Activated T-helper 17 cell treated with anti-CD3 and anti-CD28 coated beads, Interleukin-2, amount 50 U/mL, for 72 hours (primary cell): Measurements from ENCODE around the gene SGMS2. TPM values are rescaled to one million over a fixed set of nuclear protein-coding genes. Genes with fewer than 3 reads are reported as not detected.

ENCODE experiments used
- ATAC-seq: fragments of 150-1000 bp; cut with Tn5 transposase; replicated peaks from 2 replicates; pipeline ENCODE4 v1.10.0; 2021; ENCODE audit warnings: mild to moderate bottlenecking, moderate library complexity
- H3K27ac Mint-ChIP-seq: one replicate; pipeline ENCODE4 v1.8.0; 2022; ENCODE audit warnings: mixed read lengths
- H3K27me3 Mint-ChIP-seq: one replicate; pipeline ENCODE4 v1.8.0; 2022; ENCODE audit warnings: mixed read lengths
- H3K36me3 Mint-ChIP-seq: one replicate; pipeline ENCODE4 v1.8.0; 2022; ENCODE audit warnings: low read depth, mild to moderate bottlenecking, mixed read lengths
- H3K4me1 Mint-ChIP-seq: one replicate; pipeline ENCODE4 v1.8.0; 2022; ENCODE audit warnings: mixed read lengths
- H3K4me3 Mint-ChIP-seq: one replicate; pipeline ENCODE4 v1.8.0; 2022; ENCODE audit warnings: mild to moderate bottlenecking, mixed read lengths
- H3K9me3 Mint-ChIP-seq: one replicate; pipeline ENCODE4 v1.8.0; 2022; ENCODE audit warnings: mixed read lengths
- total RNA-seq, 2 donors: library from RNA; stranded (reverse); gene quantifications; one replicate each; pipeline ENCODE4 v1.2.3, GENCODE V29; 2022

The SGMS2 gene
- total RNA-seq, result 1 to 10 TPM in 1 of 2 donors, under 1 TPM in 1; 0.19 to 1.2 TPM

GRCh38 chr4:107824350-107825071 is at the start of gene SGMS2:
Gene SGMS2 (plus strand): TSS chr4:107824932. CDS start chr4:107895554, 70,622 bp downstream.
- Mint-ChIP-seq H3K27ac (peak within 1 kb of the TSS; percentile 84), H3K36me3 (no peaks in the 10 kb centered on the region), H3K27me3 (peaks cover 39% of the 10 kb centered on the region), H3K4me1 (no peaks in the 10 kb centered on the region), H3K9me3 (no peaks in the 10 kb centered on the region), H3K4me3 (peak within 1 kb of the TSS; percentile 84)
- peak; percentile 89 for ATAC-seq

- H3K4me3 Mint-ChIP-seq, result no peak overlapping the region
- no peak for ATAC-seq
- H3K36me3 Mint-ChIP-seq, result no peaks in the 10 kb centered on the region
- H3K27ac Mint-ChIP-seq, result no peak overlapping the region
- H3K27me3 Mint-ChIP-seq, result peaks cover 29% of the 10 kb centered on the region
- H3K9me3 Mint-ChIP-seq, result peaks cover 10% of the 10 kb centered on the region
- no peaks in the 10 kb centered on the region for H3K4me1 Mint-ChIP-seq
These were observed 46.8 kb upstream of the SGMS2 start for GRCh38 chr4:107777890-107778289.

DNA sequence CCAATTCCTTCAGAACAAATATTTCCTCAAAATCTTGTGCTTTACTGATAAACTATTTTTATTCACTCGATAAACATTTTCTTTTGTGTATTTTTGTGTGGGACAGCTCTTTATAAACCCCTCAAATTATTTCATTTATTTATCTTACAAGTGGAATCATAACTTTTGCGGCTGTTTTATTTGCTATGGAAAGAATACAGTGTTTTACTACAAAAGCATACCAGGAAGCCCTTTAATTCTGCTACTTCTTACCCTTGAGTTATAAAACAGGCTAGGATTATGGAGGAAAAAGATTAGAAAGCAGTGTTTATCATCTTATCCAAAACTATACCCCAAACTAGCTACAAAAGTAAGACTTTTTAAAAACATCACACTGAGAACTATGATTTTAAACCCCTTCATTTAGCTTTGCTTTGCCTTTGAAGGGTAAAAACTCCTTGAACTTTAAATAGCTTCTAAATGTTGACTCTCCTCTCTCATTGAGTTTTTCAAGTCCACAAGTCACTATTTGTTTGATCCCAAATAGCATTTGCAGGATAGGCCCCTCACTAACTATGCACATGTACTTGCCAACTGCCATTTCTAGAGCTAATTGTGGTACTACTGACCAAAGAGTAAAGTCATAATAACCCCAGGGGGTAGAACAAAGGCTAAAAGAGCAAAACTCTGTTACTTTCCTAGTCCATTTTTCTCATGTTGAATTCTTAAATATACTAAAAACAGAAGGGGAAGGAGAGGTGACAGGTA is 45.8 kb upstream of the SGMS2 start:
- H3K4me3 Mint-ChIP-seq, result no peak overlapping the region

GRCh38 chr4:107780665-107781064 is 44.1 kb upstream of the SGMS2 start:
- H3K36me3 Mint-ChIP-seq, result no peaks in the 10 kb centered on the region
- no peak for ATAC-seq

More for the DNA sequence above, 45.8 kb upstream of the SGMS2 start:
- H3K36me3 Mint-ChIP-seq, result no peaks in the 10 kb centered on the region
- no peaks in the 10 kb centered on the region for H3K4me1 Mint-ChIP-seq
- peaks cover 26% of the 10 kb centered on the region for H3K27me3 Mint-ChIP-seq
- ATAC-seq, result no peak
- H3K9me3 Mint-ChIP-seq, result peaks cover 10% of the 10 kb centered on the region
- H3K27ac Mint-ChIP-seq, result no peak overlapping the region

GRCh38 chr4:107791902-107792301 is 32.8 kb upstream of the SGMS2 start:
- peaks cover 28% of the 10 kb centered on the region for H3K27me3 Mint-ChIP-seq
- ATAC-seq, result no peak
- no peak overlapping the region for H3K27ac Mint-ChIP-seq
- peaks cover 6% of the 10 kb centered on the region for H3K9me3 Mint-ChIP-seq
- no peaks in the 10 kb centered on the region for H3K36me3 Mint-ChIP-seq
- no peaks in the 10 kb centered on the region for H3K4me1 Mint-ChIP-seq
- H3K4me3 Mint-ChIP-seq, result no peak overlapping the region

More at GRCh38 chr4:107780665-107781064, 44.1 kb upstream of the SGMS2 start:
- peaks cover 26% of the 10 kb centered on the region for H3K27me3 Mint-ChIP-seq
- H3K4me1 Mint-ChIP-seq, result no peaks in the 10 kb centered on the region
- peaks cover 10% of the 10 kb centered on the region for H3K9me3 Mint-ChIP-seq
- no peak overlapping the region for H3K27ac Mint-ChIP-seq
- no peak overlapping the region for H3K4me3 Mint-ChIP-seq

DNA sequence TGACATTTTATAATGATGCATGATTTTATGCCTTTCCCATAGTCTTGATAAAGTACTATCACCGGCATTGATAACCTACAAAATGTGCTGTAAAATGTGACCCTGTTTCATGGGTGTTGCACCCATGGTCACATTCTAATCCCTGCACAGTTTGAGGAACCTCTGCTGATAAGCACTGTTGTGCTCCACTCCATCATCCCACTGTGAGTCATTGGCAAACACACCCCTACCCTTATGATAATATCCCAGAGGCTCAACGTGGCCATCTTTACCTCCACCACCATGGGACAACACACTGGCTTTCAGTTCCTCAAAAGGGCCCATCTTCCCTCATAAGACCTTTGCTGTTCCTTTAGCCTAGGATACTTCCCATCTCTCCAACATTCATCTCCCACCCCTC is 32.0 kb upstream of the SGMS2 start:
- Mint-ChIP-seq H3K36me3 (no peaks in the 10 kb centered on the region), H3K27ac (no peak overlapping the region), H3K4me3 (no peak overlapping the region), H3K9me3 (no peaks in the 10 kb centered on the region), H3K27me3 (peaks cover 29% of the 10 kb centered on the region), H3K4me1 (no peaks in the 10 kb centered on the region)
- ATAC-seq, result no peak

- ATAC-seq, result no peak
- no peaks in the 10 kb centered on the region for H3K36me3 Mint-ChIP-seq
- no peak overlapping the region for H3K4me3 Mint-ChIP-seq
- no peak overlapping the region for H3K27ac Mint-ChIP-seq
- H3K9me3 Mint-ChIP-seq, result no peaks in the 10 kb centered on the region
- H3K27me3 Mint-ChIP-seq, result peaks cover 31% of the 10 kb centered on the region
- no peaks in the 10 kb centered on the region for H3K4me1 Mint-ChIP-seq
These were observed 30.7 kb upstream of the SGMS2 start for GRCh38 chr4:107793996-107794395.

DNA sequence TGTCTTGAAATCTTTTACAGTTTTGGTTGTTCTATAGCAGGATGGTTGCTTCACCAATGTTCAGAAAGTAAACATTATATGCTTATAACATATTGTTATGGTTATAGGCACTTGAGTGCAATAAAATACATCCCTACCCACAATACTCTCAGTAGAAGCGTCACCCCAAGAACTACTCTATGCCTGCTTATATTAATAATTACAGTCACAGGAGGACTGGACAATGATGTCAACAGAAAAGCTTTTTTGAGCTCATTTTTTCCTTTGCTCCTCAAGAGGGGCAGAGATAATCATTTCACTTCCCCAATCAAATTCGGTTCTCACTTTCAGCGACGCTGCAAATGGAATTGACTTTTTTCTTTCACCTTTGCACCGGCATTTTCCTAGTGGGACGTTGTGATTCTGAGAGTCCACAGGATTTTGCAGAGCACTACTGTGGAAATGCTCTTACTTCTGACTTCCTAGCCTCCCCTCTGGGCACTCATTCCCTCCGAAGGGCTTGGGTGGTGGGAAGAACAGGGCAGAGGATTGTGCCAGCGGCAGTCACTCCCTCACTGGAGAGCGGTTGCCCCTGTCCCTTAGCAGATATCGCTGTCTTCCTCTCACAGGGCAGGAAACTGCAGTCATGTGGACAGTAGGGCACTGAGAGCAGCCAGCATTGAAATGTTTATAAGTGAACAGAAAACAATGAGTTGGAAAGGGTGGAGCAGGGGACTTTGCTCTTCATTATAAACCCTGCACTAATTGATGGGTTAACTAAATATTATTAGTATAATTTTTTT is 24.9 kb upstream of the SGMS2 start:
- no peak overlapping the region for H3K4me3 Mint-ChIP-seq
- peaks cover 50% of the 10 kb centered on the region for H3K27me3 Mint-ChIP-seq
- no peak overlapping the region for H3K27ac Mint-ChIP-seq
- H3K9me3 Mint-ChIP-seq, result peaks cover 4% of the 10 kb centered on the region
- no peak for ATAC-seq
- H3K36me3 Mint-ChIP-seq, result no peaks in the 10 kb centered on the region
- no peaks in the 10 kb centered on the region for H3K4me1 Mint-ChIP-seq

DNA sequence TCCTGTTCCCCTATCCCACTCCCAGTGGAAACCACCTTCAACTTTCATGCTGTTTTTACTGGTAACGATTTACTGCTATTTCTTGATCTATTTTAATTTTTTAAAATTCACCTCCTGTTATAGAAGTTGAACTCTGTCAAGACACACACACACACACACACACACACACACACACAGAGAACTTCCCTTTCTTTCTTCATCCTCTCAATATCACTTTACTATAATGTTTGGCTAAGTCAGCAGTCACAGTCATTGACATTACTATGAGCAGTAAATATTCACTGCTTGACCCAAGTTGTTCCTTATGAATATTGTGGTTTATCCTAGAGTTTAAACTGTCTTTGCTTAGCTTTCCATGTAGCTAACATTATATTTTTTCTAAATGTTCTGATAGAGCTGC is 24.0 kb upstream of the SGMS2 start:
- Mint-ChIP-seq H3K36me3 (no peaks in the 10 kb centered on the region), H3K27me3 (peaks cover 46% of the 10 kb centered on the region), H3K4me3 (no peak overlapping the region), H3K4me1 (no peaks in the 10 kb centered on the region), H3K27ac (no peak overlapping the region), H3K9me3 (peaks cover 4% of the 10 kb centered on the region)
- ATAC-seq, result no peak

DNA sequence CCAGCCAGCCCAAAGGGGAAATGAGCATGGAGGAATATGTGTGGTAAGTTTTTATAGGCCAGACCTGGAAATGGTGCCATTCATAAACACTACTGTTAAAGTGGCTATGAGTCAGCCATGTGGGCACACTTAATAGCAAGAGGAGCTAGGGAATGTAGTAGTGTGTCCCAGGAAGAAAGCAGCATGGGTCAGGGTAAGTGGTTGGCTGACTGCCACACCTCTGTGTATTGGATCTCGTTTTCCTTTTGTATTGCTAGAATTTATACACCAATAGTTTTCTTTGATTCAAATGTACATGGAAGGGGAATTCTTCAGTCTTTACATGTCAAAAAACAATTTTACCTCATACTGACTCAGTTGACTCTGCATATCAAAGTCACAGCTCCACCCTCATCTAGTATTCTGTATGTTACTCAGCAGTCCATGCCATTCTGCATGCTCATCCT is 22.9 kb upstream of the SGMS2 start:
- Mint-ChIP-seq H3K4me1 (no peaks in the 10 kb centered on the region), H3K27ac (no peak overlapping the region), H3K36me3 (no peaks in the 10 kb centered on the region), H3K27me3 (peaks cover 39% of the 10 kb centered on the region), H3K9me3 (peaks cover 4% of the 10 kb centered on the region), H3K4me3 (no peak overlapping the region)
- ATAC-seq, result peak; percentile 43

DNA sequence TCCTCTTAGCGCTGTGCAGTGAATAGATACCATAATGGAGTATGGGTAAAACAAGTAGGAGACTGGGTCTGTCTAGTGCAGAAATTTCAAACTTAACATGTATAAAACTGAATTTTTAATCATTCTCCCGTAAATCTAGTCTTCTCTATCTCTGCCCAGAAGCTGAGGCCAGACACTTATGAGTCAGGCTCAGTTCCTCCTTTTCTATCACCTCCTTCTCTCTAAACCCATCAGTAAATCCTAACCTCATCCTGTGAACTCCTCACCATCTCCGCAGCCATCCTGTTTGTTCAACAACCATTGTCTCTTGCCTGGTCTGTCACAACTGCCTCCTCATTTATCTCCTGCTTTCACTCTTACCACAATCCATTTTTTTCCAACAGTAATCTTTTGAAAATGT is 19.8 kb upstream of the SGMS2 start:
- ATAC-seq, result no peak
- Mint-ChIP-seq H3K4me1 (no peaks in the 10 kb centered on the region), H3K27ac (no peak overlapping the region), H3K36me3 (no peaks in the 10 kb centered on the region), H3K4me3 (no peak overlapping the region), H3K9me3 (peaks cover 4% of the 10 kb centered on the region), H3K27me3 (peaks cover 46% of the 10 kb centered on the region)

DNA sequence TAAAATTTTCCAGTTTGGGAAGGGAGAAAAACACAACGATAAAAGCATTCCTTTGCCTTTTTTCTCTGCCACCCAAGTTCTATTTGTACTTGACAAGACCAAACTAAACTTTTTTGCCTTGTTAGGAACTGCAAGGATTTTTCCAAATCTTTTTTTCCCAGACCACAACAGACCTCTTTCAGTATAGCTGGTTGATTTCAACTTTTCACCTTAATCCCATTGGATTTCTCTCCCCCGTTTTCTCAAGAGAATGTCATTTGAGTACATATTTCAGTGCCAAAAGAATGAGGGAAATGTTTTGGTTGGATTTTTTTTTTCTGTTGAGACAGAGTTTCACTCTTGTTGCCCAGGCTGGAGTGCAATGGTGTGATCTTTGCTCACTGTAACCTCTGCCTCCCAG is 18.5 kb upstream of the SGMS2 start:
- H3K4me1 Mint-ChIP-seq, result no peaks in the 10 kb centered on the region
- H3K27me3 Mint-ChIP-seq, result peaks cover 47% of the 10 kb centered on the region
- no peak for ATAC-seq
- no peak overlapping the region for H3K27ac Mint-ChIP-seq
- H3K36me3 Mint-ChIP-seq, result no peaks in the 10 kb centered on the region
- H3K9me3 Mint-ChIP-seq, result peaks cover 4% of the 10 kb centered on the region
- no peak overlapping the region for H3K4me3 Mint-ChIP-seq

DNA sequence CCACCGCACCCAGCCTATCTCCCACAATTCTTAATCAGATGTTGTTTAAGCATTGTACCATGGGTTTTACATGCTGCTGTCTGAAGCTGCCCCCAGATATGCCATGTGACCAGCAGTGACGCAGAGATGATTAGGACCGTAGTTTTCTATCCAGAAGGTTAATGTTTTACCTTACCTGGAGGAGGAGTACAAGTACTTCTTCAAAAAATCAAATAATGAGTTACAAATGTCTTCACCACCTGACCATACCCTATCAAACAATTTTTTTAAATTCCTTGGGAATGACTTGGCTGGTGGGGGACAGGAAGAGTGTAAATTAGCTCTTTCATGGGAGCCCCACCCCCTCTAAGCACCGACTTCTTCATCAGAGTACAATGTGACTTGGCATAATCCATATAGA is 16.2 kb upstream of the SGMS2 start:
- H3K36me3 Mint-ChIP-seq, result no peaks in the 10 kb centered on the region
- no peaks in the 10 kb centered on the region for H3K4me1 Mint-ChIP-seq
- no peak overlapping the region for H3K27ac Mint-ChIP-seq
- H3K9me3 Mint-ChIP-seq, result peaks cover 4% of the 10 kb centered on the region
- no peak for ATAC-seq
- H3K27me3 Mint-ChIP-seq, result peaks cover 39% of the 10 kb centered on the region
- no peak overlapping the region for H3K4me3 Mint-ChIP-seq

GRCh38 chr4:107809210-107809609 is 15.5 kb upstream of the SGMS2 start:
- Mint-ChIP-seq H3K27ac (no peak overlapping the region), H3K9me3 (no peaks in the 10 kb centered on the region), H3K4me3 (no peak overlapping the region), H3K4me1 (no peaks in the 10 kb centered on the region), H3K36me3 (no peaks in the 10 kb centered on the region), H3K27me3 (peaks cover 33% of the 10 kb centered on the region)
- no peak for ATAC-seq
